HG02885 (cell line): ENCODE measurements around the gene ABCA7.

Experiments
- ATAC-seq: cut with Tn5 transposase; IDR thresholded peaks from one replicate; pipeline ENCODE4 v1.9.1; 2021; ENCODE audit warnings: mild to moderate bottlenecking; ENCODE audit not compliant: unreplicated experiment, poor library complexity

ABCA7 gene

GRCh38 chr19:1039646-1040475 is at the start of gene ABCA7:
TSS of gene ABCA7 (plus strand) at chr19:1040107. CDS start at chr19:1041362, 1,255 bp downstream.
- ATAC-seq, result peak; percentile 80

GRCh38 chr19:990119-990571 is 49.8 kb upstream of the ABCA7 start:
- no peak for ATAC-seq

DNA sequence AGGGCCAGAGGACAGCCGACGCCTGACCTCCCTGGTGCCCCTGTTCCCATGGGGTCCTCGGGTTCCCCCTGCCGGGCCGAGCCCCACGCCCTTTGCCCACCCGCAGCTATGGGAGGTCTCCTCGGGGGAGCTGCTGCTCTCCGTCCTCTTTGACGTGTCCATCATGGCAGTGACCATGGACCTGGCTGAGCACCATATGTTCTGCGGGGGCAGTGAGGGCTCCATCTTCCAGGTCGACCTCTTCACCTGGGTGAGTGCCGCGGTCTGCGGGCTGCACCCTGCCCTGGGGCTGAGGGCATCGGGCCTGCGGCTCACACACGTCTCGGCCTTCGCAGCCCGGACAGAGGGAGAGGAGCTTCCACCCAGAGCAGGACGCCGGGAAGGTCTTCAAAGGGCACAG is 49.2 kb upstream of the ABCA7 start:
- no peak for ATAC-seq

- no peak for ATAC-seq
These were observed 48.6 kb upstream of the ABCA7 start for GRCh38 chr19:991174-991931.

GRCh38 chr19:991932-992669 is 47.8 kb upstream of the ABCA7 start:
- no peak for ATAC-seq

DNA sequence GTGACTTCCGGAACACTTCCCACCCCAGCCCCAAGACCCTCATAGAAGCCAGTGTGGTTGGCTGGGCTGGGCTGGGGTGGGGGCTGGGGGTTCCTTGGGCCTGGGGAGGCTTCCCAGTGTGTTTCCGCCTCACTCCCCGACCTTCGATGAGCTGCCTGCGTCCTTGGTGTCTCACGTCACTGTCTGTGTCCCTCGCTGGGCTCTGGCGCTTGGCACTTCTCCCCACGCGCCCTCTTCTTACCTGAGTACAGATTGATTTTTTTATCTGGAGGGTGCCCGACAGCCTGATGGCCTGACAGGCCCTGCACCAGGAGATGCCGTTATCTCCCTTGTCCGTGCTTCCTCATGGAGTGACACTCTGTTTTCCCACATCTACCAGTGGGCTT is 47.2 kb upstream of the ABCA7 start:
- ATAC-seq, result no peak

DNA sequence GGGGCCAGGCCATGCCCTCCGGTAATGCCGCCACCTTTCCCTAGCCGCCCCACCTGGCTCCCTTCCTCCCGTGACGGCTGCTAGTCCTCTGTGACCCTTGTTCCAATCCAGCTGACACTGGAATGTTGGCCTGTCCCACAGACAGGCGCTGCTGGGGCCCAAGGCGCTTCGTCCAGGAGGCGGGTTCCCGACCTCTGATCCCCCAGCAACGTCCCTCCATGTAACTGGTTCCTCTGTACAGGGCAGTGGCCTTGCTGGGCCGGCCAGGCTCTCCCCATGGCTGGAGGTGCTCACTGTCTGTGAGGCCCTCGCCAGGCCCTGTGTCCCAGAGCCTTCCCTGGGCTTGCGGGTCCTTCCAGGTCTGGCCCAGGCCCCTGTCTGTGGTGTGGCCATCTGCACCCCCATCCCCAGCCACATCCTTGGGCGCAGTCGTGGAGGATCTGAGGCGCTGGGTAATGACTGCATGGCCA is 46.5 kb upstream of the ABCA7 start:
- ATAC-seq, result no peak

DNA sequence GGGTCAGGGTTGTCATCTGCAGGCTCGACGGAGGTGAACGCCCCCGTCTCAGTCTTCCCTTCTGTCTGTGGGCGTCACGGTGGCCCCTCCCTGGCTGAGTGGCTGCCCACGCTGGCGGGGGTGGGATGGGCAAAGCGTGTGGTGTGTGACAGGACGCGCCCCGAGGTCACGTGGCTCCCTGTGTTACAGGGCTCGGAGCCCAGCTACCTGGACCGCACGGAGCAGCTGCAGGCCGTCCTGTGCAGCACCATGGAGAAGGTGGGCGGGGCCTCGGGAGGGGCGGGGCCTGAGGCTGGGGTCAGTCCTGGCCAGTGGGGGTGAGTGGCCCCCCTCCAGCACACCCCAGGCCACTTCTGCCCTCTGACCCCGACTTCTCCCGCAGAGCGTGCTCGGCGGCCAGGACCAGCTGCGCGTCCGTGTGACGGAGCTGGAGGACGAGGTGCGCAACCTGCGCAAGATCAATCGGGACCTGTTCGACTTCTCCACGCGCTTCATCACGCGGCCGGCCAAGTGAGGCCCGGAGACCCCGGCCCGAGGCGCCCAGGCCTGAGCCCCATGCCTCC is 46.0 kb upstream of the ABCA7 start:
- ATAC-seq, result no peak

- no peak for ATAC-seq
These were observed 45.4 kb upstream of the ABCA7 start for GRCh38 chr19:994516-994915.

DNA sequence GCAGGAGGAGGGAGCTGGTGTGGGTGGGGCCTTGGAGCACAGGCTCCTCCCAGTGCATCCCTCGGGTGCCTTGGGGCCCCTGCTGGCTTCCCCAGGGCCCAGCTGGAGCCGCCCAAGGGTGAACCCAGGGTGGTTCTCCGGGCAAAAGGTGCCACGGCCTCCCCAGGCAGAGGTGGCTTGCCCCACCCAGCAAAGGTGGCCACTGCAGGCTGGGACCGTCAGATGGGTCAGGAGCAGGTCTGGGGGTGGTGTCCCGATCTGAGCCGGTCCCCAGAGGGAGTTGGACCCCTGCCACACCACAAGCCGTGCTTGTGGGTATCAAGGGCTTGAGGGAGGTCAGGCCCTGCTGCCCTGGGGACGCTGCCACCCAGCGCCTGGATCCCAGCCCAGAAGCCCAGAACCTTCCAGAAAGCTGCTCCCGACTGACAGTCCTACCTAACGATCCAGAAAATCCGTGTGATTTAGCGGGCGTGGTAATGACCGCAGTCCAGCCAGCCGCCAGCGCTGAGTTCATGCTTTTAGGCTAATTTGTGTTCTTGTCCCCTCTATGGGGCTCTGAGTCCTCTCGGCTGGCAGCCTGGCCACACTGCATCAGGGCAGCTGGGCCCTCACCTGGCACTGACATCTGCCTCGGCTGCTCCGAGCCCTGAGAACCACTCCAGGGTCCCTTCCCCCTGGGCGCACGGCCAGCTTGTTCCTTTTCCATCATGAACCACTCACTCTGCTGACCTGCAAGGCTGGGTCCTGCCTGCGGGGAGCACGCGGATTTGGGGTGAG is 44.7 kb upstream of the ABCA7 start:
- ATAC-seq, result no peak

- no peak for ATAC-seq
These were observed 43.7 kb upstream of the ABCA7 start for GRCh38 chr19:996051-996838.

GRCh38 chr19:998064-998463 is 41.8 kb upstream of the ABCA7 start:
- ATAC-seq, result no peak

DNA sequence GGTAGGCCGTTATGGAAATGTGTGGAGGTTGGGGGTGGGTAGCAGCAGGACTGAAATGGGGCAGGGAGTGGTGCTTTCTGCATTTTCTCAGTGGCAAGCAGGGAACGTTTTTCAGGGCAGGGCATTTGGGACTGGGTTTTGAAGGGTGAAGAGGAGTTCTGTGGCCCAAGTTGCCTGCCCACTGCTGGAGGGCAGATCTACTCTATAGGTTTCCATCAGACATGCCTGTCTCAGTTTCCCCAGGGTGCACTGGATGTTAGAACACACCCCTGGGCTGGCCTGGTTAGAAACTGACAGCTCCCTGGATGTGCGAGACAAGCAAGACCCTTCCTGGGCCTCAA is 40.6 kb upstream of the ABCA7 start:
- no peak for ATAC-seq

DNA sequence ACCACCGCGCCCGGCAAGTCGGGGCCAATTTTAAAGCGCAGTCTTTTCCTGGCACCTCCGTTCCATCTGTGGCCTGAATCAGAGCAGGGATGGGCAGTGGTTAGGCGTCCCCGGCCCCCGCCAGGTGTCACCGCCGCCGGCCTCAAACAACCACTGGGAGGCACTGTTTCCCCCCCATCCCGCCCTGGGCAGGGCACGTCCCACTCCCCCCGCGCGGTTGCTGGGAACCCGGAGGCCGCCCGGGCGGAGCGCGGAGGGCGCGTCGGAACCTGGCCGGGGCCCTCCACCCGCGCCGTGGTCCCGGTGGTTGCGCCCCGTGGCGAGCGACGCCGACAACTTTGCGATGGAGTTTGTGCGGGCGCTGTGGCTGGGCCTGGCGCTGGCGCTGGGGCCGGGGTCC is 39.8 kb upstream of the ABCA7 start, which contains the start of gene GRIN3B:
GRIN3B (plus strand) TSS at position 325 of the 400 bp plus-strand sequence; CDS start at position 344, 19 bp downstream.
- ATAC-seq, result no peak

- no peak for ATAC-seq
These were observed 39.0 kb upstream of the ABCA7 start for GRCh38 chr19:1000591-1001537.

DNA sequence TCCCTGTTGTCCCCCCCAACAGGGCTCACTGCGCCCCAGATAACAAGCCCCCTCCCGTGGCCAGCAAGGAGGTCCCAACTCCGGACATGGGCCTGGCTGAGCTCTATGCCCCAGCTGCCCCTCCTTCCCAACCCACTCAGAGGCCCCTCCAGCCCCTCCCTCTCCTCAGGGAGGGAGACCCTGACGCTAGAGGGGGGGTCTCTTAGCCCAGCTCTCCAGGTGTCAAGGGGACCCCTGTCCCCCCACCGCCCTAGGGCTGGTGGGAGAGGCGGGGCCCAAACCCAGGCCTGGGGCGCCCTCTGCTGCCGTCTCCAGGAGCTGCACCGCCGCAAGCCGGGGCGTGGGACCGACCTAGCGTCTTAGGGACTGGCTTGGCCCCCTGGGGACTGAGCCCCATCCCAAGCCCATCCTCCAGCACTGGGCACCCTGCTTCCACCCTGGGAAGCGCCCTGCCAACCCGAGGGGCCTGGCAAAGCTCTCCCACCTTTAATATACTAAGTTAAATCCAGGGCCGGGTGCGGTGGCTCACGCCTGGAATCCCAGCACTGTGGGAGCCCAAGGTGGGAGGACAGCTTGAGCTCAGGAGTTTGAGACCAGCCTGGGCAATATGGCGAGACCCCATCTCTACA is 38.3 kb upstream of the ABCA7 start:
- no peak for ATAC-seq

- no peak for ATAC-seq
These were observed 37.3 kb upstream of the ABCA7 start for GRCh38 chr19:1002600-1002999.
